GM12878 (cell line): ENCODE measurements around the gene SCYL1. TPM values are rescaled to one million over a fixed set of nuclear protein-coding genes. Genes with fewer than 3 reads are reported as not detected.

Experiments
- ATF2 ChIP-seq: IDR thresholded peaks from 2 replicates; pipeline ENCODE4 v1.6.1; 2012; ENCODE audit warnings: low read length, inconsistent platforms
- CEBPB ChIP-seq, 2 experiments: fragments of 150-350 bp in 1 of 2; IDR thresholded peaks; 2 replicates each; pipeline ENCODE4 v1.6.1; 2012 to 2014; ENCODE audit warnings: low read depth in 2 of 2, low read length in 2 of 2, borderline replicate concordance in 1 of 2, inconsistent platforms in 1 of 2
- CHD2 ChIP-seq: IDR thresholded peaks from 2 replicates; pipeline ENCODE4 v1.6.1; 2011; ENCODE audit warnings: low read depth, low read length, improper control_type of control experiment, borderline replicate concordance
- CUX1 ChIP-seq: IDR thresholded peaks from 2 replicates; pipeline ENCODE4 v1.6.1; 2012; ENCODE audit warnings: improper control_type of control experiment, low read depth, low read length; ENCODE audit not compliant: insufficient replicate concordance
- EZH2 ChIP-seq: IDR thresholded peaks from 2 replicates; pipeline ENCODE4 v1.6.1; 2012; ENCODE audit warnings: low read depth, mild to moderate bottlenecking, control low read depth, inconsistent platforms, low read length, borderline replicate concordance; ENCODE audit not compliant: control insufficient read depth
- IRF3 ChIP-seq: fragments of 450-650 bp; IDR thresholded peaks from 2 replicates; pipeline ENCODE4 v1.6.1; 2014; ENCODE audit warnings: mild to moderate bottlenecking
- NFIC ChIP-seq: IDR thresholded peaks from 2 replicates; pipeline ENCODE4 v1.6.1; 2012; ENCODE audit warnings: low read depth, mild to moderate bottlenecking, inconsistent platforms, low read length, moderate library complexity
- RBBP5 ChIP-seq: fragments of 200-600 bp; sonication (generic); conservative IDR thresholded peaks from 2 replicates; pipeline ENCODE4 v1.6.1; 2016
- SMC3 ChIP-seq: IDR thresholded peaks from 2 replicates; pipeline ENCODE4 v1.6.1; 2011; ENCODE audit warnings: low read length, improper control_type of control experiment, borderline replicate concordance
- SREBF1 ChIP-seq: IDR thresholded peaks from 2 replicates; pipeline ENCODE4 v1.6.1; 2012; ENCODE audit warnings: mild to moderate bottlenecking, low read length
- TCF12 ChIP-seq: IDR thresholded peaks from 2 replicates; pipeline ENCODE4 v1.6.1; 2011; ENCODE audit warnings: low read depth, mild to moderate bottlenecking, low read length
- YY1 ChIP-seq: IDR thresholded peaks from 2 replicates; pipeline ENCODE4 v1.6.1; 2011; ENCODE audit warnings: low read depth, mild to moderate bottlenecking, low read length
- ZNF622 ChIP-seq: fragments of 450-650 bp; IDR thresholded peaks from 2 replicates; pipeline ENCODE4 v1.6.1; 2017; ENCODE audit warnings: mild to moderate bottlenecking, inconsistent platforms
- polyA plus RNA-seq, 11 experiments: library from polyadenylated mRNA; depleted of rRNA in 4 of 11; unstranded in 6 of 11; stranded (reverse) in 5 of 11; fragments of >200 nt; fragmentation: Nextera tagmentation in 4 of 11; fragmentation: Illumina TruSeq in 1 of 11; extraction: Ambion mirVana in 4 of 11; extraction: Trizol in 1 of 11; gene quantifications; 1 replicate in 1 of 11; 2 replicates in 10 of 11; pipeline versions ENCODE4 v1.2.1 to v1.2.3, GENCODE V29; 2011 to 2016; ENCODE audit warnings: inconsistent platforms in 2 of 11, missing spikeins in 2 of 11, low read depth in 1 of 11
- total RNA-seq, 4 experiments: library from RNA; depleted of rRNA in 3 of 4; stranded (reverse); fragments of >200 nt in 3 of 4; fragmentation: Illumina TruSeq in 1 of 4; extraction: Trizol in 1 of 4; gene quantifications; 2 replicates each; pipeline versions ENCODE4 v1.2.1 to v1.2.3, GENCODE V29; 2013 to 2021
- TF ChIP-seq, protein P1 (sequence below): fragments of 450-650 bp; IDR thresholded peaks from 2 replicates; pipeline ENCODE4 v1.6.1; 2016; ENCODE audit warnings: mild to moderate bottlenecking
- TF ChIP-seq, protein P2 (sequence below): IDR thresholded peaks from 2 replicates; pipeline ENCODE4 v1.6.1; 2012; ENCODE audit warnings: mild to moderate bottlenecking, low read depth, low read length

The SCYL1 gene
- total and polyA plus RNA-seq, 10 of the 15 experiments (the other 5 are each of a cell fraction or from before 2014, with no cell fraction given): 0.80 to 82.7 (median 51.2) TPM

DNA sequence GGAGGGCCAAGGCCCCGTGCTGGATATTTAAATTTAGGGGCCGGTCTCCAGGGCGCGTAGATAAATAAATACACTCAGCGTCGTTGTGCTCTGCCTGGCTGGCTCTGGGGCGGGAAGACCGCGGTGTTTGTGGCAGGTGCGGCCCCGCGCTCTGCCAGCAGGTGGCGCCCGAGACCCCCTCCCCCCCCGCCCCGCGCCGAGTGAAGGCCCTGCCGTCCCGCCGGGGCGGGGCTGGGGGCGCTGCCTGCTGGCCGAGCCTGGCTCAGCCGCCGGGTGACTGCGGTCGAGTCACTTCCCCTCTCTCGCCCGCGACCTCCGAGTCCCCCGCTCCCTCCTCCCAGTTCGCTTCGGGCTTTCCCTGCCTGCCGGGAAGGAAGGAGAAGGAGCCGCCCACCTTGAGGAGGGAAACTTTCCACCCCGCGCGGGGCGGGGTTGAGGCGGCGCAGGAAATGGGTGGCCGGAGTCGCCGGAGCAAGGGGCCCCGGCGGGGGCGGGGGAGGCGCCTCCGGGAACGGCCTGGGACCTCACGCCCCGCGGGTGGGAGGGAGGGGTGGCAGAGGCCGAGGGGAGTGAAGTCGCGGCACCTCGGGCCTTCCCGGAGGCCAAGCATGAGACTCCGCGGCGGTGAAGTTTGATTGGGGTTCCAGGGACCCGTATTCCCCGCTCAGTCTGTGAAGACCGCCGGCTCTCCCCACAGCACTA lies 49.4 kb downstream of the SCYL1 start (continued):
- TF ChIP-seq, protein P1, sequence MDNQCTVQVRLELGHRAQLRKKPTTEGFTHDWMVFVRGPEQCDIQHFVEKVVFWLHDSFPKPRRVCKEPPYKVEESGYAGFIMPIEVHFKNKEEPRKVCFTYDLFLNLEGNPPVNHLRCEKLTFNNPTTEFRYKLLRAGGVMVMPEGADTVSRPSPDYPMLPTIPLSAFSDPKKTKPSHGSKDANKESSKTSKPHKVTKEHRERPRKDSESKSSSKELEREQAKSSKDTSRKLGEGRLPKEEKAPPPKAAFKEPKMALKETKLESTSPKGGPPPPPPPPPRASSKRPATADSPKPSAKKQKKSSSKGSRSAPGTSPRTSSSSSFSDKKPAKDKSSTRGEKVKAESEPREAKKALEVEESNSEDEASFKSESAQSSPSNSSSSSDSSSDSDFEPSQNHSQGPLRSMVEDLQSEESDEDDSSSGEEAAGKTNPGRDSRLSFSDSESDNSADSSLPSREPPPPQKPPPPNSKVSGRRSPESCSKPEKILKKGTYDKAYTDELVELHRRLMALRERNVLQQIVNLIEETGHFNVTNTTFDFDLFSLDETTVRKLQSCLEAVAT: no peak
- TF ChIP-seq EZH2 (no peak), TCF12 (0 out of 2 replicates have a peak, but pooled peaks have one; percentile 67), NFIC (no peak), CEBPB (IDR thresholded peaks at IDR 0.05; ENCODE audit: borderline replicate concordance in 1 of 2, low read depth in 2 of 2, low read length in 2 of 2) (no peak), CUX1 (no peak), YY1 (no peak; the same call in none of the 2 replicates), ATF2 (no peak), IRF3 (no peak), SMC3 (peak; percentile 73), CHD2 (no peak), ZNF622 (no peak), SREBF1 (no peak), RBBP5 (no peak)
- TF ChIP-seq, protein P2, sequence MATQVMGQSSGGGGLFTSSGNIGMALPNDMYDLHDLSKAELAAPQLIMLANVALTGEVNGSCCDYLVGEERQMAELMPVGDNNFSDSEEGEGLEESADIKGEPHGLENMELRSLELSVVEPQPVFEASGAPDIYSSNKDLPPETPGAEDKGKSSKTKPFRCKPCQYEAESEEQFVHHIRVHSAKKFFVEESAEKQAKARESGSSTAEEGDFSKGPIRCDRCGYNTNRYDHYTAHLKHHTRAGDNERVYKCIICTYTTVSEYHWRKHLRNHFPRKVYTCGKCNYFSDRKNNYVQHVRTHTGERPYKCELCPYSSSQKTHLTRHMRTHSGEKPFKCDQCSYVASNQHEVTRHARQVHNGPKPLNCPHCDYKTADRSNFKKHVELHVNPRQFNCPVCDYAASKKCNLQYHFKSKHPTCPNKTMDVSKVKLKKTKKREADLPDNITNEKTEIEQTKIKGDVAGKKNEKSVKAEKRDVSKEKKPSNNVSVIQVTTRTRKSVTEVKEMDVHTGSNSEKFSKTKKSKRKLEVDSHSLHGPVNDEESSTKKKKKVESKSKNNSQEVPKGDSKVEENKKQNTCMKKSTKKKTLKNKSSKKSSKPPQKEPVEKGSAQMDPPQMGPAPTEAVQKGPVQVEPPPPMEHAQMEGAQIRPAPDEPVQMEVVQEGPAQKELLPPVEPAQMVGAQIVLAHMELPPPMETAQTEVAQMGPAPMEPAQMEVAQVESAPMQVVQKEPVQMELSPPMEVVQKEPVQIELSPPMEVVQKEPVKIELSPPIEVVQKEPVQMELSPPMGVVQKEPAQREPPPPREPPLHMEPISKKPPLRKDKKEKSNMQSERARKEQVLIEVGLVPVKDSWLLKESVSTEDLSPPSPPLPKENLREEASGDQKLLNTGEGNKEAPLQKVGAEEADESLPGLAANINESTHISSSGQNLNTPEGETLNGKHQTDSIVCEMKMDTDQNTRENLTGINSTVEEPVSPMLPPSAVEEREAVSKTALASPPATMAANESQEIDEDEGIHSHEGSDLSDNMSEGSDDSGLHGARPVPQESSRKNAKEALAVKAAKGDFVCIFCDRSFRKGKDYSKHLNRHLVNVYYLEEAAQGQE: no peak
